IMR-90 (cell line): Measurements from ENCODE around the gene PDXDC1. TPM values are rescaled to one million over a fixed set of nuclear protein-coding genes. Genes with fewer than 3 reads are reported as not detected.
"Not testable (repeated sequence)": the region's sequence is repeated elsewhere in the genome, so short reads cannot be mapped to it uniquely, and the experiment has no call there.

Experiments used
- ATAC-seq: fragments of 200-7000 bp; cut with Tn5 transposase; 2 replicates; pipeline ENCODE4 v1.9.1; 2020; ENCODE audit warnings: low read depth, mild to moderate bottlenecking, moderate library complexity
- BruUV-seq: library from RNA; stranded (reverse); fragments of 400-500 nt; replicated peaks from 2 replicates; lab custom pipeline; 2021; lab: Mats Ljungman, UMichigan
- CTCF ChIA-PET: fragments of 300-600 bp; formaldehyde crosslinking; extraction: SDS; loops from one replicate; lab custom pipeline; 2021; ENCODE audit warnings: antibody characterized with exemption; lab: Yijun Ruan, JAX
- POLR2A ChIA-PET: fragments of 300-600 bp; sonication (Branson Sonifier 250); formaldehyde crosslinking; loops from one replicate; lab custom pipeline; 2022; ENCODE audit warnings: antibody characterized with exemption; ENCODE audit not compliant: unreplicated experiment; lab: Charles Lee
- DNase-seq: peaks from one replicate; pipeline ENCODE4 v3.0.0; 2013
- H2AFZ ChIP-seq: replicated peaks from 2 replicates; pipeline ENCODE3; 2013; ENCODE audit warnings: low read length, mild to moderate bottlenecking; ENCODE audit not compliant: poor library complexity
- H2AK5ac ChIP-seq: 2 replicates; pipeline ENCODE4 v1.6.1; 2013; ENCODE audit warnings: low read depth, low read length, inconsistent platforms
- H2AK9ac ChIP-seq: replicated peaks from 2 replicates; pipeline ENCODE3; 2013; ENCODE audit warnings: mild to moderate bottlenecking, low read depth, low read length, moderate library complexity; ENCODE audit not compliant: poor library complexity
- H2BK120ac ChIP-seq: 2 replicates; pipeline ENCODE4 v1.6.1; 2013; ENCODE audit warnings: low read depth, low read length, inconsistent platforms
- H2BK15ac ChIP-seq: 3 replicates; pipeline ENCODE4 v1.6.1; 2013; ENCODE audit warnings: low read depth, low read length, inconsistent platforms
- H2BK20ac ChIP-seq: 2 replicates; pipeline ENCODE4 v1.6.1; 2013; ENCODE audit warnings: low read depth, mild to moderate bottlenecking, inconsistent platforms, low read length, moderate library complexity
- H2BK5ac ChIP-seq: 2 replicates; pipeline ENCODE4 v1.6.1; 2013; ENCODE audit warnings: mild to moderate bottlenecking, low read depth, low read length, inconsistent platforms; ENCODE audit not compliant: poor library complexity, severe bottlenecking
- H3K14ac ChIP-seq: replicated peaks from 2 replicates; pipeline ENCODE4 v1.6.1; 2013; ENCODE audit warnings: low read depth, low read length, inconsistent platforms
- H3K18ac ChIP-seq: 2 replicates; pipeline ENCODE4 v1.6.1; 2013; ENCODE audit warnings: low read depth, low read length, control low read depth
- H3K23ac ChIP-seq: 2 replicates; pipeline ENCODE4 v1.6.1; 2013; ENCODE audit warnings: low read depth, low read length, inconsistent platforms
- H3K27ac ChIP-seq: 2 replicates; pipeline ENCODE4 v1.5.1; 2013; ENCODE audit warnings: mild to moderate bottlenecking, control low read depth, low read length; ENCODE audit not compliant: insufficient read depth
- H3K27me3 ChIP-seq: 2 replicates; pipeline ENCODE4 v1.6.1; 2013; ENCODE audit warnings: low read length; ENCODE audit not compliant: control insufficient read depth, insufficient read depth
- H3K36me3 ChIP-seq: 2 replicates; pipeline ENCODE4 v1.6.1; 2013; ENCODE audit warnings: low read length, mixed read lengths; ENCODE audit not compliant: control insufficient read depth, insufficient read depth
- H3K4ac ChIP-seq: 2 replicates; pipeline ENCODE4 v1.6.1; 2013; ENCODE audit warnings: low read depth, low read length, inconsistent platforms
- H3K4me1 ChIP-seq: 2 replicates; pipeline ENCODE4 v1.6.1; 2013; ENCODE audit warnings: low read length, mixed read lengths; ENCODE audit not compliant: control insufficient read depth, insufficient read depth
- H3K4me2 ChIP-seq: 2 replicates; pipeline ENCODE4 v1.6.1; 2013; ENCODE audit warnings: low read depth, mild to moderate bottlenecking, control low read depth, low read length, moderate library complexity
- H3K4me3 ChIP-seq: 2 replicates; pipeline ENCODE4 v1.5.1; 2013; ENCODE audit warnings: low read depth, mild to moderate bottlenecking, control low read depth, low read length, moderate library complexity; ENCODE audit not compliant: insufficient read depth
- H3K56ac ChIP-seq: 2 replicates; pipeline ENCODE4 v1.6.1; 2013; ENCODE audit warnings: low read length, inconsistent platforms; ENCODE audit not compliant: insufficient read depth; ENCODE audit errors: extremely low read depth
- H3K79me1 ChIP-seq, 2 experiments: 2 replicates each; pipeline ENCODE4 v1.6.1; 2013; ENCODE audit warnings: low read length in 2 of 2, inconsistent platforms in 1 of 2, low read depth in 1 of 2
- H3K9ac ChIP-seq: 2 replicates; pipeline ENCODE4 v1.6.1; 2013; ENCODE audit warnings: low read depth, low read length, control low read depth
- H3K9me1 ChIP-seq: 2 replicates; pipeline ENCODE4 v1.6.1; 2013; ENCODE audit warnings: low read length, inconsistent platforms; ENCODE audit not compliant: insufficient read depth
- H3K9me3 ChIP-seq: 2 replicates; pipeline ENCODE4 v1.6.1; 2013; ENCODE audit warnings: low read length; ENCODE audit not compliant: control insufficient read depth, insufficient read depth
- H4K20me1 ChIP-seq: 2 replicates; pipeline ENCODE4 v1.6.1; 2013; ENCODE audit warnings: low read length, inconsistent platforms; ENCODE audit not compliant: insufficient read depth
- H4K5ac ChIP-seq: 2 replicates; pipeline ENCODE4 v1.6.1; 2013; ENCODE audit warnings: mild to moderate bottlenecking, low read depth, low read length, control low read depth
- H4K8ac ChIP-seq, 2 experiments: 2 replicates each; pipeline ENCODE4 v1.6.1; 2013; ENCODE audit warnings: low read depth in 2 of 2, low read length in 2 of 2, control low read depth in 1 of 2, inconsistent platforms in 1 of 2
- H4K91ac ChIP-seq: 2 replicates; pipeline ENCODE4 v1.6.1; 2013; ENCODE audit warnings: low read depth, low read length, inconsistent platforms; ENCODE audit not compliant: insufficient read depth
- WGBS, 2 experiments: methylation state at CpG; one replicate each; pipeline versions ENCODE4 v1.1.5 to v1.1.7; 2013; ENCODE audit warnings: missing lambda C conversion rate in 2 of 2; ENCODE audit not compliant: insufficient read length in 1 of 2; ENCODE audit errors: extremely low coverage in 2 of 2; 5-methylcytosine and 5-hydroxymethylcytosine counted together
- dilution Hi-C: fragments of 300-500 bp; cut with HindIII; formaldehyde crosslinking; loops from one replicate; pipeline ENCODE4 v1.14.3; 2018; ENCODE audit warnings: low sequenced_read_pairs; ENCODE audit not compliant: unreplicated experiment
- in situ Hi-C: fragments of 300-500 bp; cut with MboI; formaldehyde crosslinking; loops from 3 replicates; pipeline ENCODE4 v1.14.3; 2019; ENCODE audit warnings: low sequenced_read_pairs, inconsistent platforms, mixed read lengths
- intact Hi-C: fragments of 100-400 bp; cut with micrococcal nuclease; formaldehyde crosslinking; loops from 2 replicates; pipeline ENCODE4 v1.10.0; 2022
- polyA plus RNA-seq, 3 experiments: library from polyadenylated mRNA; depleted of rRNA; stranded (reverse); fragments of >200 nt; gene quantifications; 2 replicates each; pipeline ENCODE4 v1.2.3, GENCODE V29; 2012; ENCODE audit warnings: low replicate concordance in 1 of 3
- total RNA-seq: library from RNA; depleted of rRNA; stranded (reverse); fragments of >200 nt; gene quantifications from 2 replicates; pipeline ENCODE4 v1.2.3, GENCODE V29; 2012

The PDXDC1 gene
- total and polyA plus RNA-seq, 2 of the 4 experiments (the other 2 are of a cell fraction): 68.7 to 117 TPM

DNA sequence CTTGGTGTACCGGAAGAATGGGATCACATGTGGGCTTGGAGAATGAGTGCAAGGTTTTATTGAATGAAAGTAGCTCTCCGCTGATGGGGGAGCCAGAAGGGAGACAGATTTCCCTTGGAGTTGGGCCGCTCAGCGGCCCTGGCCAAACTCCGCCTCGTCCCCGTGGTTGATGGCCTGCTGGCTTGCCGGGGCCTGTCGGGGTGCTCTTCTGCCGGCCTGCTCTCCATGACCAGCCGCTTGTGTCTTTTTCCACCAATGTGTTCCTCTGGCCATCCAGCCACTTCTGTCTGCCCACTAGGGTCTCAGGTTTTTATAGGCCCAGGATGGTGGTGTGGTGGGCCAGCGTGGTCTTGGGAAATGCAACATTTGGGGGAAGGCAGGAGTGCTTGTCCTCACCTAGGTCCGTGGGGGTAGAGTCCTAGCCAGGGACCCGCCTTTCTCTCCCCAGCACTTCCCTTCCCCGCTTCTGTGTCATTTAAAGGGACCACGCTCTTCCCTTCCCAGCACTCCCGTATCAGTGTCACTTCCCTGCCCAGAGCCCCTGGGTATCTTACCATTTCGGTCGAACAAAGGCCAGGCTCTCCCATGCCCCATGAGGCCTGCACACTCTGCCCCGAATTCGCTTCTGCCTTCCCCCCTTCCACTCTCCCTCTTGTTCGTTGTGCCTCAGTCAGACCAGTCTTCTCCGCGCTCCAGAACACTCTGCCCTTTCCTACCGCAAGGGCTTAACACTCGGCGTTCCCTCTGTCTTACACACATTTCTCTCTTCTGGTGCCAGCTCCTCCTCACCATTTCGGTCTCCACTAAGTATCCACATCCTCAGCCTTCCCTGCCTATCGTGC, 52.9 kb downstream of the PDXDC1 start:
- H2BK5ac ChIP-seq, H3K4ac ChIP-seq, in situ Hi-C loops, H3K18ac ChIP-seq, H2AK9ac ChIP-seq, H2AK5ac ChIP-seq, H3K9me3 ChIP-seq, POLR2A ChIA-PET, H2AFZ ChIP-seq, H3K4me1 ChIP-seq, CTCF ChIA-PET, H3K27me3 ChIP-seq, H3K9me1 ChIP-seq, H3K14ac ChIP-seq, BruUV-seq, DNase-seq, H3K4me2 ChIP-seq, H2BK15ac ChIP-seq, dilution Hi-C loops, H2BK20ac ChIP-seq, H3K56ac ChIP-seq, H2BK120ac ChIP-seq, H4K5ac ChIP-seq, H4K8ac ChIP-seq, H3K23ac ChIP-seq, ATAC-seq, H3K27ac ChIP-seq, intact Hi-C loops, H3K4me3 ChIP-seq, H3K9ac ChIP-seq, H4K91ac ChIP-seq: not testable (repeated sequence)
- Histone ChIP-seq H4K20me1 (peaks cover 42% of the 10 kb centered on the region), H3K36me3 (peaks cover 46% of the 10 kb centered on the region), H3K79me1 (peaks cover 11 to 54% of the 10 kb centered on the region in 2 experiments; a peak in 3 of 4 replicates)
- WGBS, 2 experiments: 89% methylated on average over 23 of the region's 29 CpGs; no CpG with 5 or more reads in 1 of the 2 experiments

DNA sequence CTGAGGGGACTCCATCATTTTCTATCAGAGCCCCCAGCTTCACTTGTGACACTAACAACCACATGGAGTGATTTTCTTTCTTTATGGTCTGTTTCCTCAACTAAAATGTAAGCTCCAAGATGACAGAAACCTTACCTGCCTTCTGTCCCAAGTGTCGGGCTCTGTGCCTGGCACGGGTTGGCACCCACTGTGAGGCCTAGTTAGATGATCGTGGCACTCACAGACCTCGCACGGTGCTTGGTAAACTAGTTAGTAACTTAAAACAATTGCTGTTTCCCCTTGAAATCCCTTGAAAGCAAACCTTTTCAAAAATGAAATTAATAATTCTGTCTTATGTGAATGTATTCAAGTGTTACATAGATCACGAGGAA, 53.5 kb downstream of the PDXDC1 start:
- H3K27me3 ChIP-seq, in situ Hi-C loops, H2AK5ac ChIP-seq, intact Hi-C loops, H3K4me3 ChIP-seq, H4K5ac ChIP-seq, H2AFZ ChIP-seq, H3K9ac ChIP-seq, H3K14ac ChIP-seq, H4K91ac ChIP-seq, H3K4me2 ChIP-seq, H3K18ac ChIP-seq, dilution Hi-C loops, ATAC-seq, DNase-seq, H3K56ac ChIP-seq, H3K4me1 ChIP-seq, H3K9me3 ChIP-seq, H3K9me1 ChIP-seq, POLR2A ChIA-PET, H2BK120ac ChIP-seq, H2AK9ac ChIP-seq, H4K8ac ChIP-seq, CTCF ChIA-PET, BruUV-seq, H2BK20ac ChIP-seq, H2BK5ac ChIP-seq, H3K27ac ChIP-seq, H2BK15ac ChIP-seq, H3K23ac ChIP-seq, H3K4ac ChIP-seq: not testable (repeated sequence)
- WGBS, 2 experiments: 100% methylated on average over 1 of the region's 6 CpGs; no CpG with 5 or more reads in 1 of the 2 experiments
- H3K79me1 ChIP-seq: peaks cover 11 to 49% of the 10 kb centered on the region in 2 experiments; a peak in 3 of 4 replicates
- H3K36me3 ChIP-seq: peaks cover 49% of the 10 kb centered on the region
- peaks cover 42% of the 10 kb centered on the region for H4K20me1 ChIP-seq
